Mesenchymal stem cell (in vitro differentiated cells and primary cell): ENCODE measurements around the gene VIPR2.

Source experiments
- DNase-seq: peaks from one replicate; pipeline ENCODE4 v3.0.0-alpha.2; 2013
- H2AFZ ChIP-seq: one replicate; pipeline ENCODE4 v1.6.1; 2013; ENCODE audit warnings: low read depth, mild to moderate bottlenecking, control low read depth, inconsistent platforms, low read length, moderate library complexity
- H2AK5ac ChIP-seq: 2 replicates; pipeline ENCODE4 v1.6.1; 2013; ENCODE audit warnings: low read length, moderate library complexity, mild to moderate bottlenecking, inconsistent platforms; ENCODE audit not compliant: severe bottlenecking
- H2BK120ac ChIP-seq: one replicate; pipeline ENCODE4 v1.6.1; 2013; ENCODE audit warnings: low read depth, mild to moderate bottlenecking, inconsistent platforms, low read length, moderate library complexity
- H2BK12ac ChIP-seq, 2 experiments: one replicate each; pipeline ENCODE4 v1.6.1; 2013; ENCODE audit warnings: inconsistent platforms in 2 of 2, low read length in 2 of 2, mild to moderate bottlenecking in 2 of 2, moderate library complexity in 2 of 2, control low read depth in 1 of 2
- H2BK15ac ChIP-seq: one replicate; pipeline ENCODE4 v1.6.1; 2013; ENCODE audit warnings: mild to moderate bottlenecking, low read depth, inconsistent platforms; ENCODE audit not compliant: poor library complexity, severe bottlenecking
- H2BK5ac ChIP-seq: 2 replicates; pipeline ENCODE4 v1.6.1; 2013; ENCODE audit warnings: low read depth, mild to moderate bottlenecking, low read length, control low read depth, inconsistent platforms; ENCODE audit not compliant: poor library complexity, severe bottlenecking
- H3K14ac ChIP-seq, 2 experiments: one replicate each; pipeline ENCODE4 v1.6.1; 2013; ENCODE audit warnings: inconsistent platforms in 2 of 2, low read length in 2 of 2, control low read depth in 1 of 2, mild to moderate bottlenecking in 1 of 2, moderate library complexity in 1 of 2
- H3K18ac ChIP-seq, 2 experiments: one replicate each; pipeline ENCODE4 v1.6.1; 2013; ENCODE audit warnings: inconsistent platforms in 2 of 2, low read length in 2 of 2, control low read depth in 1 of 2, low read depth in 1 of 2, mild to moderate bottlenecking in 1 of 2
- H3K23ac ChIP-seq, 2 experiments: one replicate each; pipeline ENCODE4 v1.6.1; 2013; ENCODE audit warnings: inconsistent platforms in 2 of 2, low read length in 2 of 2, mild to moderate bottlenecking in 2 of 2, moderate library complexity in 2 of 2, control low read depth in 1 of 2
- H3K27ac ChIP-seq: 2 replicates; pipeline ENCODE4 v1.5.1; 2013; ENCODE audit warnings: mild to moderate bottlenecking, moderate library complexity, low read length, control low read depth, inconsistent platforms; ENCODE audit not compliant: poor library complexity, severe bottlenecking
- H3K27me3 ChIP-seq, 2 experiments: 2 replicates each; pipeline versions ENCODE4 v1.6.1 to v1.7.0; 2013; ENCODE audit warnings: low read length in 2 of 2, mild to moderate bottlenecking in 2 of 2, moderate library complexity in 2 of 2, control low read depth in 1 of 2, inconsistent platforms in 1 of 2; ENCODE audit not compliant: control insufficient read depth in 1 of 2, insufficient read depth in 1 of 2
- H3K36me3 ChIP-seq, 2 experiments: 2 replicates each; pipeline versions ENCODE4 v1.6.1 to v1.7.0; 2013; ENCODE audit warnings: low read length in 2 of 2, control low read depth in 1 of 2, inconsistent platforms in 1 of 2, low read depth in 1 of 2, mild to moderate bottlenecking in 1 of 2; ENCODE audit not compliant: insufficient read depth in 2 of 2, control insufficient read depth in 1 of 2
- H3K4ac ChIP-seq, 2 experiments: one replicate each; pipeline ENCODE4 v1.6.1; 2013; ENCODE audit warnings: inconsistent platforms in 2 of 2, low read length in 2 of 2, mild to moderate bottlenecking in 2 of 2, moderate library complexity in 2 of 2, control low read depth in 1 of 2, low read depth in 1 of 2
- H3K4me1 ChIP-seq: 2 replicates; pipeline ENCODE4 v1.6.1; 2013; ENCODE audit warnings: low read depth, low read length, control low read depth; ENCODE audit not compliant: control insufficient read depth, insufficient read depth
- H3K4me2 ChIP-seq: 2 replicates; pipeline ENCODE4 v1.6.1; 2013; ENCODE audit warnings: low read length, mild to moderate bottlenecking, inconsistent platforms; ENCODE audit not compliant: poor library complexity, severe bottlenecking
- H3K4me3 ChIP-seq, 2 experiments: 2 replicates each; pipeline versions ENCODE4 v1.5.1 to v1.7.0; 2013; ENCODE audit warnings: low read length in 2 of 2, mild to moderate bottlenecking in 2 of 2, control low read depth in 1 of 2, low read depth in 1 of 2; ENCODE audit not compliant: insufficient read depth in 1 of 2
- H3K79me1 ChIP-seq: replicated peaks from 2 replicates; pipeline ENCODE4 v1.6.1; 2013; ENCODE audit warnings: mild to moderate bottlenecking, control low read depth, low read length, inconsistent platforms; ENCODE audit not compliant: poor library complexity, severe bottlenecking
- H3K9ac ChIP-seq: 2 replicates; pipeline ENCODE4 v1.7.0; 2013; ENCODE audit warnings: mild to moderate bottlenecking, low read length, moderate library complexity
- H3K9me3 ChIP-seq: 2 replicates; pipeline ENCODE4 v1.7.0; 2013; ENCODE audit warnings: mild to moderate bottlenecking, low read length; ENCODE audit not compliant: control insufficient read depth
- H4K8ac ChIP-seq: one replicate; pipeline ENCODE4 v1.6.1; 2013; ENCODE audit warnings: inconsistent platforms, mild to moderate bottlenecking, low read length, moderate library complexity
- H4K91ac ChIP-seq: one replicate; pipeline ENCODE4 v1.6.1; 2013; ENCODE audit warnings: mild to moderate bottlenecking, low read length, inconsistent platforms
- WGBS: methylation state at CpG from one replicate; pipeline ENCODE4 v1.1.7; 2013; ENCODE audit warnings: mixed read lengths; 5-methylcytosine and 5-hydroxymethylcytosine counted together

The VIPR2 gene

DNA sequence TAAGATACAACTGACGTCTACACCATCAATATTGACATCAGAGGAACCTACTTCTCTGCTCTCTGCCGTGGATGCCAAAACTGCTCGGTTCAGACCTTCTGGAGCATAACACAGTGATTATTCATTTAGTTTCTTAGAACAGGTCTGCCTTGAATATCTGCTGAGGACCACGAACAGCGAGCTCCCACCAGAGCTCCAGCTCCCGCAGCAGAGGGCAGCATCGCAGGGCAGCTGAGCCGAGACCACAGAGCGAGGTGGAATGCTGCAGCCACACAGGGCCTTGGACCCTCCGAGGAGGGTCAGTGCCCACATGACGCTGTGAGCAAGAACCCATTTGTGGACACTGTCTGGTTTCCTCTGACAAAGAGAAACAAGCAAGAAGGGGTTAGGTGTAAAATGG is 6.8 kb downstream of the VIPR2 start:
- Histone ChIP-seq H3K27me3 (peaks cover 15 to 19% of the 10 kb centered on the region in 2 experiments), H3K27ac (no peak overlapping the region), H2AFZ (no peak overlapping the region), H3K36me3 (no peaks in the 10 kb centered on the region), H4K8ac (no peak overlapping the region), H3K9me3 (no peaks in the 10 kb centered on the region), H2BK5ac (no peak overlapping the region), H3K18ac (no peak overlapping the region), H3K4me3 (no peak overlapping the region), H3K79me1 (no peaks in the 10 kb centered on the region), H2AK5ac (no peak overlapping the region), H4K91ac (no peak overlapping the region), H3K4ac (no peak overlapping the region), H2BK15ac (no peak overlapping the region), H2BK12ac (no peak overlapping the region), H3K23ac (no peak overlapping the region), H3K9ac (no peak overlapping the region), H3K4me1 (peaks cover 9% of the 10 kb centered on the region), H3K14ac (no peak overlapping the region), H2BK120ac (no peak overlapping the region), H3K4me2 (no peak overlapping the region)
- DNase-seq = no peak
- 89% methylated on average over 11 of the region's 11 CpGs for WGBS

DNA sequence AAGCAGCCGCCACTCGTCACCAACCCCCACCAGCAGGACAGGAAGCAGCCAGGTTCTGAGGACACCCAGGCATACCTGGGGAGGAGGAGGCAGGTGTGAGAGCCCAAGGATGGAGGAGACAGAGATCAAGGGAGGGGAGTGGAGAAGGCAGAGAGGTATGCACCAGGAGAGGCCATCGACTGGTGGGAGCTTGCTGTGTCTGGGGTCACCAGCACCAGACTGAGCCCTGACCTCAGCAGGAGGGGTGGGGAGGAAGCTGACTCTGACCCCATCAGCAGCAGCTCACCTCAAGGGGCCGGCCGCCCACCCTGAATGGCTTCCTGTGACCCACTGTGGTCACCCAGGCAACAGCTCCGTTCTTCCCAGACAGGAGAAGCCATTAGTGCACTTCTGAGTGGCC is 7.8 kb downstream of the VIPR2 start:
- Histone ChIP-seq H3K4me1 (peaks cover 9% of the 10 kb centered on the region), H2AK5ac (no peak overlapping the region), H3K4ac (no peak overlapping the region), H2BK5ac (no peak overlapping the region), H3K36me3 (no peaks in the 10 kb centered on the region), H3K27me3 (peaks cover 8 to 12% of the 10 kb centered on the region in 2 experiments), H4K8ac (no peak overlapping the region), H3K79me1 (no peaks in the 10 kb centered on the region), H3K14ac (no peak overlapping the region), H3K4me3 (no peak overlapping the region), H2BK120ac (no peak overlapping the region), H3K9me3 (no peaks in the 10 kb centered on the region), H3K4me2 (no peak overlapping the region), H2BK12ac (no peak overlapping the region), H2AFZ (no peak overlapping the region), H3K27ac (no peak overlapping the region), H3K18ac (no peak overlapping the region), H2BK15ac (no peak overlapping the region), H3K23ac (no peak overlapping the region), H3K9ac (no peak overlapping the region), H4K91ac (no peak overlapping the region)
- DNase-seq = no peak
- 59% methylated on average over 6 of the region's 6 CpGs for WGBS

DNA sequence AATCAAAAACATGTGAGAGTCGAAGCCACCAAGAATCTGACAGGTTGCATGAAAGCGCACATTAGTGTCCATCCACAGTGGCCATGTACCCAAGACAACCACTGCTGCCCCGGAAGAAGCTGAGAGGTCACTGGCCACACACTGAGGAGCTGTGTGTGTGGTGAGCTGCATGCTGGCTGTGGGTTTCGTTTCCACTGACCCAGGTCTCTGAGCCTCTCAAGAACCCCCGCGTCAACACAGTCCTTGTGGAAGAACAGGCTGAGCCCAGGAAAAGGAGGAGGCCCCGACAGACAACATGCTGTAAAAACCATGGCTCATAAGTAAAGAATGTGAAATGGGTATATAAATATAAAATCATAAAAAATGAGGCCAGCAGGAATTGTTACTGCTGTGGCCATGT is 8.2 kb downstream of the VIPR2 start:
- Histone ChIP-seq H2BK120ac (no peak overlapping the region), H2BK5ac (no peak overlapping the region), H3K9me3 (no peaks in the 10 kb centered on the region), H3K4ac (no peak overlapping the region), H3K23ac (no peak overlapping the region), H3K27ac (no peak overlapping the region), H3K36me3 (no peaks in the 10 kb centered on the region), H4K91ac (no peak overlapping the region), H3K4me1 (peaks cover 7% of the 10 kb centered on the region), H3K4me3 (no peak overlapping the region), H2AK5ac (no peak overlapping the region), H3K9ac (no peak overlapping the region), H2BK15ac (no peak overlapping the region), H3K18ac (no peak overlapping the region), H3K79me1 (no peaks in the 10 kb centered on the region), H3K4me2 (no peak overlapping the region), H4K8ac (no peak overlapping the region), H3K14ac (no peak overlapping the region), H2AFZ (no peak overlapping the region), H3K27me3 (peaks cover 5 to 14% of the 10 kb centered on the region in 2 experiments), H2BK12ac (no peak overlapping the region)
- 65% methylated on average over 6 of the region's 7 CpGs for WGBS
- DNase-seq = no peak

DNA sequence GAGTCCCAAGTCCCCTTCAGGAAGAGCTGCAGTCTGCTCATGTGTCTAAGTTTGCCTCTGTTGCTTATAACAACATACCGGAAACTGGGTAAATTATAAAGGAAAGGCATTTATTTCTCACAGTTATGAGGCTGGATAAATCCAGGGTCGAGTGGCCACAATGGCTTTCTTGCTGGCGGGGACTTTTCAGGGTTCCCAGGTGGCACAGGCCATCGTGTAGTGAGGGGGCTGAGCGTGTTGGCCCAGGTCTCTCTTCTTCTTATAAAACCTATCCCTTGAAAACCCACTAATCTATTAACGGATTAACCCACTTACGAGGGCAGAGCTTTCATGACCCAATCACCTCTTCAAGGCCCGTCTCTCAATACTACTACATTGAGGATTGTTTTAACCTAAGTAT is 8.7 kb downstream of the VIPR2 start:
- DNase-seq = no peak
- Histone ChIP-seq H3K27ac (no peak overlapping the region), H3K27me3 (peaks cover 5 to 18% of the 10 kb centered on the region in 2 experiments), H4K91ac (no peak overlapping the region), H3K14ac (no peak overlapping the region), H2BK12ac (no peak overlapping the region), H3K36me3 (no peaks in the 10 kb centered on the region), H3K4ac (no peak overlapping the region), H2BK15ac (no peak overlapping the region), H2BK5ac (no peak overlapping the region), H2AFZ (no peak overlapping the region), H2BK120ac (no peak overlapping the region), H3K4me3 (no peak overlapping the region), H3K4me2 (no peak overlapping the region), H3K79me1 (no peaks in the 10 kb centered on the region), H3K4me1 (peaks cover 7% of the 10 kb centered on the region), H3K9ac (no peak overlapping the region), H2AK5ac (no peak overlapping the region), H4K8ac (no peak overlapping the region), H3K9me3 (no peaks in the 10 kb centered on the region), H3K18ac (no peak overlapping the region), H3K23ac (no peak overlapping the region)
- WGBS = 88% methylated on average over 5 of the region's 8 CpGs
